BJ (cell line): ENCODE results near the gene TCN2. TPM values are rescaled to one million over a fixed set of nuclear protein-coding genes. Genes with fewer than 3 reads are reported as not detected.

ENCODE experiments used
- CTCF ChIA-PET: fragments of 350-600 bp; formaldehyde crosslinking; extraction: SDS; loops from one replicate; lab custom pipeline; 2021; ENCODE audit warnings: antibody characterized with exemption, inconsistent platforms; lab: Yijun Ruan, JAX
- POLR2A ChIA-PET: fragments of 300-600 bp; sonication (Branson Sonifier 250); formaldehyde crosslinking; extraction: SDS; loops from one replicate; lab custom pipeline; 2021; ENCODE audit warnings: antibody characterized with exemption; lab: Charles Lee
- DNase-seq: peaks from one replicate; pipeline ENCODE4 v3.0.0-alpha.2; 2011; ENCODE audit warnings: low read depth
- H3K27me3 ChIP-seq: 2 replicates; pipeline ENCODE4 v1.6.0; 2011; ENCODE audit warnings: low read length; ENCODE audit not compliant: control insufficient read depth, insufficient read depth
- H3K36me3 ChIP-seq: 2 replicates; pipeline ENCODE4 v1.5.1; 2011; ENCODE audit warnings: low read length; ENCODE audit not compliant: control insufficient read depth, insufficient read depth
- H3K4me3 ChIP-seq: 2 replicates; pipeline ENCODE4 v1.5.1; 2011; ENCODE audit warnings: low read depth, mild to moderate bottlenecking, control low read depth, low read length
- polyA plus RNA-seq: library from polyadenylated mRNA; depleted of rRNA; stranded (reverse); fragments of >200 nt; gene quantifications from 2 replicates; pipeline ENCODE4 v1.2.3, GENCODE V29; 2011
- TF ChIP-seq, protein P1 (sequence below): IDR thresholded peaks from 2 replicates; pipeline ENCODE4 v1.5.1; 2011; ENCODE audit warnings: low read depth, mild to moderate bottlenecking, control low read depth, inconsistent platforms, low read length, moderate library complexity; ENCODE audit not compliant: insufficient read depth

TCN2 gene
- polyA plus RNA-seq, 1 experiment: 15.8 TPM

DNA sequence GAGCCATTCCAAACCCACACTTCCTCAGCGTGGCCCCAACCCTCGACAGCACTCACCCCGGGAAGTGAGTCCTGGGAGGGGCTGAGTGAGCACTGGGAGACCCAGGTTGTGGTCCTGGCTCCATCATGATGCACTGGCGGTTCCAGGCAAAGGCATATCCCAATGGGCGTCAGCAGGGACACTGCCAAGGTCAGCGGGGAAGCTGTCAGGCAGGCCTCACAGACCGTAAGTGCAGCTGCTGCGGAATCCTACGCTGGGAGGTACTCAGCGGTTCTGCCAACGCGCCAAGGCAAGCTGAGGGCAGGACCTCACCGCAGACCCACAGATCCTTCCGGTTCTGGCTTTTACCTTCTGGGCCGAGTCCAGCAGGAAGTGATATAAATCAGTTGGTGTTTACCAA lies 31.1 kb upstream of the TCN2 start:
- TF ChIP-seq, protein P1, sequence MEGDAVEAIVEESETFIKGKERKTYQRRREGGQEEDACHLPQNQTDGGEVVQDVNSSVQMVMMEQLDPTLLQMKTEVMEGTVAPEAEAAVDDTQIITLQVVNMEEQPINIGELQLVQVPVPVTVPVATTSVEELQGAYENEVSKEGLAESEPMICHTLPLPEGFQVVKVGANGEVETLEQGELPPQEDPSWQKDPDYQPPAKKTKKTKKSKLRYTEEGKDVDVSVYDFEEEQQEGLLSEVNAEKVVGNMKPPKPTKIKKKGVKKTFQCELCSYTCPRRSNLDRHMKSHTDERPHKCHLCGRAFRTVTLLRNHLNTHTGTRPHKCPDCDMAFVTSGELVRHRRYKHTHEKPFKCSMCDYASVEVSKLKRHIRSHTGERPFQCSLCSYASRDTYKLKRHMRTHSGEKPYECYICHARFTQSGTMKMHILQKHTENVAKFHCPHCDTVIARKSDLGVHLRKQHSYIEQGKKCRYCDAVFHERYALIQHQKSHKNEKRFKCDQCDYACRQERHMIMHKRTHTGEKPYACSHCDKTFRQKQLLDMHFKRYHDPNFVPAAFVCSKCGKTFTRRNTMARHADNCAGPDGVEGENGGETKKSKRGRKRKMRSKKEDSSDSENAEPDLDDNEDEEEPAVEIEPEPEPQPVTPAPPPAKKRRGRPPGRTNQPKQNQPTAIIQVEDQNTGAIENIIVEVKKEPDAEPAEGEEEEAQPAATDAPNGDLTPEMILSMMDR: no peak
- peaks cover 35% of the 10 kb centered on the region for H3K36me3 ChIP-seq
- H3K27me3 ChIP-seq: no peaks in the 10 kb centered on the region; the same call in 1 of the 2 replicates
- CTCF ChIA-PET: no interaction called here
- POLR2A ChIA-PET: no interaction called here
- no peak overlapping the region for H3K4me3 ChIP-seq
- no peak for DNase-seq

DNA sequence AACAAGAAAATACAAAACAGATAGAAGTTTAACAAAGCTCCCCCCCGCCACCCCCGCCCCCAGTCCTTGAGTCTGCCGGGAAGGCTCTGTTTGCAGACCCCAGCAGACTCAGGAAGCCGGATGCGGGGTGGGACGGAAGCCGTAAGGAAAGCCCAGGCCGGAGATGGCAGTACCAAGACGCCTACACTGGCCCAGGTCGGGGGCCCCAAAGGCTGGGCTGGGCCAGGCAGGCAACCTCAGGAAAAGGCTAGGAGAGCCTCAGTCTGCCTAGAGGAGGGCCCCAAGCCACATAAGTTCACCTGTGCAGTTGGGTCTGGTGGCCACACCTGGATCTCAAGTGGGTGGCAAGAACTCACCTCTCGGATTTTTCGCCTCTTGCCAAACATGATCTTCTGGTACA lies 28.5 kb upstream of the TCN2 start:
- ChIA-PET POLR2A (no interaction called here), CTCF (no interaction called here)
- TF ChIP-seq, protein P1: no peak
- no peak for DNase-seq
- peaks cover 56% of the 10 kb centered on the region for H3K36me3 ChIP-seq
- H3K4me3 ChIP-seq: no peak overlapping the region
- no peaks in the 10 kb centered on the region for H3K27me3 ChIP-seq

DNA sequence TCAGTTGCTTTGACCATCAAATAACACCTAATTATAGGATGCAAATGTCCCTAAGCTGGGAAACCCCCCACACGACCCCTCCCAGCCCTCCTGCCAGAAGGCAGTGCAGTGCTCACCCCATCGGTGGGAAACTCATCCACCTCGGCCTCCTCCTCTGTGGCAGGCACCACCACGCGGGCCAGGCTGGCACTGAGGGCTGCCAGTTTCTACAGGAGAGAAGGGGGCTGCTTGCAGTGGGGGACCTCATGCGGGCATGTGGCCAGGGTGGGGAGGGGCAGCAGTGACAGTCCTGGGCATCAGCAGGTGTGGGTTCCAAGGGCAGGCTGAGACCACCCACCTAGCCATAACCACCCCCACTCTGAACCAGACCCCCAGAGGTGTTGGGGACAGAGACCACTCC lies 26.1 kb upstream of the TCN2 start:
- ChIA-PET POLR2A (no interaction called here), CTCF (no interaction called here)
- H3K27me3 ChIP-seq: no peaks in the 10 kb centered on the region
- no peak for DNase-seq
- TF ChIP-seq, protein P1: no peak
- no peak overlapping the region for H3K4me3 ChIP-seq
- peaks cover 71% of the 10 kb centered on the region for H3K36me3 ChIP-seq

DNA sequence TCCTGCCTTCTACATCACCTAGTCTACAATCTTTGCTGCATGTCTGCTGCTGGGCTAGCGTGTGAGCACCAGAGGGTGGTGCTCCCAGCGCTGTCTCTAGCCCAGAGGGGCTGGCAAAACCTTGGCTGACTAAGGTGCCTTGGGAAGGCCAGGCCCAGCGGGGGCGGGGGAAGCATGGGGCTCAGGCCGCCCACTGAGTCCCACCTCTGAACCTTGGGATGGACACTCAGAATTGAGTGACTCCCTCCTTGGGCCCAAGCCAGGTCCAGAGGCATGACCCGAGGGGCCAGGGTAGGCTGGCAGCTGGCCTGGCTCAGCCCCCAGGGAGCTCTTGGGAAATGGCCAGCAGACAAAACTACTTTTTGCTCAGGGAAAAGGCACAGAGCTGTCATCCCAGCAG lies 24.9 kb upstream of the TCN2 start:
- H3K4me3 ChIP-seq: no peak overlapping the region
- no peaks in the 10 kb centered on the region for H3K27me3 ChIP-seq
- peaks cover 75% of the 10 kb centered on the region for H3K36me3 ChIP-seq
- CTCF ChIA-PET: no interaction called here
- POLR2A ChIA-PET: interaction anchor here (1.4 kb wide), 1 partner anchor 10 kb away, joined by 3 read pairs; the partner anchor contains the start of gene PES1
- TF ChIP-seq, protein P1: no peak
- DNase-seq: no peak

DNA sequence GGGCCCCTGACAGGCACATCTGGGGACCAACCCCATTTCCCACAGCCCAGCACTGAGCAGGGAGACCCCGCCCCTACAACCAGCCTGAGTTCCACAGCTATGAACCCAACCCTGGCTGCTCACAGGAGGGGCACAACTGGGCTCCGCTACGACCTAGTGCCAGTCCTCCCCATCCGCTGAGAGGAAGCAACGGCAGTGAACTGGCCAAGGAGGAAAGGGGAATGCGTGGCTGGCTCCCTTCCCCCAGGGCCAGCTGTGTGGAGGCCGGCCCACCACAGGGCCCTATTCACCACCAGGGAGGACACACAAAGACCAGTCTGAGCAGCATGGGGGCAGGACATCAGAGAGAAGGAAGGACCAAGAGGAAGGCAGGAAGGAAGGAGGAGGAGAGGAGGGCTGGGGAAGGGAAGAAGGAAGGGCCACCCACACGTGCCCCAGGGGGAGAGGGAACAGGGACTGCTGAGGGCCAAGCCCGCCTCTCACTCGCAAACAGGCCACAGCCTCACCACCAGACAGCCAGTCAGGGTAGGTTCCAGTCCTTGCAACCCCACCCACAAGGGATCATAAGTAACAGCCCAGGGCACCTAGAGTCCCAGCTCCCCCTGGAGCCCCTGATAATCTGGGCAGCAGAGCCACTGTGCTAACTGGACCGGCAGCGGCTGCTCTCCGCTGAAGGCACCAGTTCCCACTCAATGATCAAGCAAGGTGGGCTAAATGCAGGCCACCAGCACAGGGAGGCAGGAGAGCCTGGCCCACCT lies 24.0 kb upstream of the TCN2 start:
- Histone ChIP-seq H3K36me3 (peaks cover 82% of the 10 kb centered on the region), H3K27me3 (no peaks in the 10 kb centered on the region), H3K4me3 (no peak overlapping the region)
- TF ChIP-seq, protein P1: no peak
- POLR2A ChIA-PET: interaction anchor here (1.4 kb wide), 1 partner anchor 9 kb away, joined by 3 read pairs; the partner anchor contains the start of gene PES1
- no peak for DNase-seq
- CTCF ChIA-PET: no interaction called here
